Neural crest cell (in vitro differentiated cells): Measurements from ENCODE around the gene MAST4. TPM values are rescaled to one million over a fixed set of nuclear protein-coding genes. Genes with fewer than 3 reads are reported as not detected.

Source experiments
- DNase-seq: peaks from one replicate; pipeline ENCODE4 v3.0.0; 2021; ENCODE audit warnings: low read depth, mixed read lengths, low spot score
- H3K27ac Mint-ChIP-seq: one replicate; pipeline ENCODE4 v1.8.0; 2021; ENCODE audit warnings: mild to moderate bottlenecking, mixed read lengths; ENCODE audit not compliant: unreplicated experiment
- H3K27me3 Mint-ChIP-seq: 2 replicates; pipeline ENCODE4 v1.8.0; 2021; ENCODE audit warnings: low read depth, mild to moderate bottlenecking, mixed read lengths
- H3K36me3 Mint-ChIP-seq: 2 replicates; pipeline ENCODE4 v1.8.0; 2021; ENCODE audit warnings: low read depth, mild to moderate bottlenecking, mixed read lengths
- H3K4me1 Mint-ChIP-seq: 2 replicates; pipeline ENCODE4 v1.8.0; 2021; ENCODE audit warnings: mixed read lengths
- H3K4me3 Mint-ChIP-seq: one replicate; pipeline ENCODE4 v1.8.0; 2021; ENCODE audit warnings: mild to moderate bottlenecking, mixed read lengths
- H3K9me3 Mint-ChIP-seq: 2 replicates; pipeline ENCODE4 v1.8.0; 2021; ENCODE audit warnings: mixed read lengths
- total RNA-seq: library from RNA; stranded (reverse); gene quantifications from 2 replicates; pipeline ENCODE4 v1.2.1, GENCODE V29; 2021
- TF ChIP-seq, protein P1 (sequence below): fragments of 200-600 bp; sonication (generic); conservative IDR thresholded peaks from 2 replicates; pipeline ENCODE4 v1.5.0; 2021; ENCODE audit warnings: antibody characterized with exemption, mild to moderate bottlenecking

The MAST4 gene
- total RNA-seq, 1 donor from 2014 or later: 7.3 TPM

DNA sequence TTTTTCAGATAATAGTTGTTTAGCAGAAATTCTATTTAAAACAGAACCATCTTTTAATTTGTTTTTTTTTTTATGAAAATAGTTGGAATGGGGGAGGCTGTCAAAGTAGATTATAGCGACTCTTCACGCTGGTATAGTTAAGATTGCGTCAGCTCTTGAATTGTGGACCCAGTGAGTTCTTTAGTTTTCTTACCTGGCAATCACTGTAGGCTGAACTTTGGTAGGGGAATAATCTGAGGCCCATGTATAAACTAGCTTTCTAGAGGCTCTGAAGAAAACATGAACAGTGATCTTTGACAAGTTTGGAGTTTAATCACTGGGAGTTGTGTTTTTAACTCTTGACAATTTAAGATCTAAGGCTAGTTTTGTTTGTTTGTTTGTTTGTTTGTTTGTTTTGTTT lies 519.6 kb downstream of the MAST4 start:
- no peaks in the 10 kb centered on the region for H3K27me3 Mint-ChIP-seq
- no peak overlapping the region for H3K27ac Mint-ChIP-seq
- H3K9me3 Mint-ChIP-seq: no peaks in the 10 kb centered on the region
- DNase-seq: no peak
- peaks cover 3% of the 10 kb centered on the region for H3K36me3 Mint-ChIP-seq
- no peak overlapping the region for H3K4me3 Mint-ChIP-seq
- H3K4me1 Mint-ChIP-seq: peaks cover 4% of the 10 kb centered on the region
- TF ChIP-seq, protein P1, sequence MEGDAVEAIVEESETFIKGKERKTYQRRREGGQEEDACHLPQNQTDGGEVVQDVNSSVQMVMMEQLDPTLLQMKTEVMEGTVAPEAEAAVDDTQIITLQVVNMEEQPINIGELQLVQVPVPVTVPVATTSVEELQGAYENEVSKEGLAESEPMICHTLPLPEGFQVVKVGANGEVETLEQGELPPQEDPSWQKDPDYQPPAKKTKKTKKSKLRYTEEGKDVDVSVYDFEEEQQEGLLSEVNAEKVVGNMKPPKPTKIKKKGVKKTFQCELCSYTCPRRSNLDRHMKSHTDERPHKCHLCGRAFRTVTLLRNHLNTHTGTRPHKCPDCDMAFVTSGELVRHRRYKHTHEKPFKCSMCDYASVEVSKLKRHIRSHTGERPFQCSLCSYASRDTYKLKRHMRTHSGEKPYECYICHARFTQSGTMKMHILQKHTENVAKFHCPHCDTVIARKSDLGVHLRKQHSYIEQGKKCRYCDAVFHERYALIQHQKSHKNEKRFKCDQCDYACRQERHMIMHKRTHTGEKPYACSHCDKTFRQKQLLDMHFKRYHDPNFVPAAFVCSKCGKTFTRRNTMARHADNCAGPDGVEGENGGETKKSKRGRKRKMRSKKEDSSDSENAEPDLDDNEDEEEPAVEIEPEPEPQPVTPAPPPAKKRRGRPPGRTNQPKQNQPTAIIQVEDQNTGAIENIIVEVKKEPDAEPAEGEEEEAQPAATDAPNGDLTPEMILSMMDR: no peak

DNA sequence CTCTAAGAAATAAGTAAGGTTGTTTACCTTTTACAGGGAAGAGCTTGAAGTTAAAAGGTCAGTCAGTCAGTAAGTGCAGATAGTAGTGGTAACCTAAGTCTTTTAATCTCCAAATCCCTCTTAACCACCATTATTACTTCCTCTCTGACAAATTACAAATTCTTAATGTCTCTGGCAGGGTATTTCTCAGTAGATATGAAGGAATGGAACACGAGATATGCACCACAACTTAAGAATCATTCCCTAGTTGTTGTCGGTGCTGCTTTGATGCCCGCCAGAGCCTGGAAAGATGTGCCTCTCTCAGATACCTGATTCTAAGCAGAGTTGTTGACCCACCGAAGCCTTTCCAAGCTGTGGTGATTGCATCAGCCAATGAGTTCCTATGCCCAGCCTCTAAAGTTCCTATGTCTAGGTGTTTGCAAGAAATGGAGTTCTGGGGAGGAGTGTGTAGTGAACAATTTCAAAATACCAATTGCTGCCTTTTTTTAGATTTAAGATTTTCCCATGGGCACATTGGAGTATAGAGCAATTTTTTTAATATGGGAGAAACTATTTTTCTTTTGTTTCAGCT lies 521.9 kb downstream of the MAST4 start:
- TF ChIP-seq, protein P1: no peak
- no peak overlapping the region for H3K27ac Mint-ChIP-seq
- no peaks in the 10 kb centered on the region for H3K27me3 Mint-ChIP-seq
- no peaks in the 10 kb centered on the region for H3K9me3 Mint-ChIP-seq
- peaks cover 4% of the 10 kb centered on the region for H3K4me1 Mint-ChIP-seq
- no peak for DNase-seq
- no peak overlapping the region for H3K4me3 Mint-ChIP-seq
- H3K36me3 Mint-ChIP-seq: peaks cover 3% of the 10 kb centered on the region

DNA sequence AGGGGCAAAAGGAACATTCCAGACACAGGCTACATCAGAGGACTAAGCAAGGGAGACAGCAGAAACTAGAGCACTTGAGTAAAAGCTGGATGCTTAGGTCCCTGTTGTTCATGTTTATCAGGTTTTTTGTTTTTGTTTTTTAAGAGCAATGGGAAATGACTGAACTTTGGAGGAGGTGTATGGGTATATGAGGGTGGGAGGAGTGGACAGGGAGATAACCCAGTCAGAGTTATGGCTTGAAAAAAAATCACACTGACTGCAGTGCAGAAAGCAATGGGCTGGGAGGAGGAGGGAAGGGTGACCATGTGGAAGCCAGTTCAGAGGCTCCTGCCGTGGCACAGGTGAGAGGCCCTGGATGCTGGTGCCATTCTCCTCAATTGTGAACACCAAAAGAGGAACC lies 522.8 kb downstream of the MAST4 start:
- H3K36me3 Mint-ChIP-seq: peaks cover 3% of the 10 kb centered on the region
- no peak overlapping the region for H3K4me3 Mint-ChIP-seq
- no peak for DNase-seq
- no peak overlapping the region for H3K27ac Mint-ChIP-seq
- TF ChIP-seq, protein P1: no peak
- H3K27me3 Mint-ChIP-seq: no peaks in the 10 kb centered on the region
- no peaks in the 10 kb centered on the region for H3K9me3 Mint-ChIP-seq
- H3K4me1 Mint-ChIP-seq: peaks cover 4% of the 10 kb centered on the region

DNA sequence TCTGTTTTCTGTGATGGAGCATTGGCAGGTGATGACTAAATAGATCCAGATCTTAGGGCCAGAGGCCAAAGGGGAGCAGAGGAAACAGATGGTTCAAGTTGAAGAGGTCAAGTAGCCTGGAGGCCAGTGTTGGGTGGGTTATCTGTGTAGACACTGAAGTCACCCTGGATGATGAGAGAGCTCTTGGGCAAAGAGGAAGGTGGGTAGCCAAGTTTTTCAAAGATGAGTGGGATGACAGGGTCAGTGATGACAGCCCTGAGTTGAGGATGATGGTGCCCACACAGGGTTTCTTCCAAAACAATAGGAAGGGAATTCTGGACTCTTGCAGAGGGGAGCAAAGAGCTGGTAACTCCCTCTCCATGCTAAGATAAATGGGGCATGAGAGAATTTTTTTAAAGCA lies 523.8 kb downstream of the MAST4 start:
- H3K36me3 Mint-ChIP-seq: peaks cover 3% of the 10 kb centered on the region
- DNase-seq: no peak
- H3K4me3 Mint-ChIP-seq: no peak overlapping the region
- no peaks in the 10 kb centered on the region for H3K27me3 Mint-ChIP-seq
- peaks cover 4% of the 10 kb centered on the region for H3K4me1 Mint-ChIP-seq
- no peak overlapping the region for H3K27ac Mint-ChIP-seq
- TF ChIP-seq, protein P1: no peak
- no peaks in the 10 kb centered on the region for H3K9me3 Mint-ChIP-seq

- Mint-ChIP-seq H3K4me3 (no peak overlapping the region), H3K27ac (no peak overlapping the region), H3K9me3 (peaks cover 4% of the 10 kb centered on the region), H3K4me1 (peaks cover 4% of the 10 kb centered on the region), H3K27me3 (no peaks in the 10 kb centered on the region), H3K36me3 (peaks cover 5% of the 10 kb centered on the region)
- DNase-seq: no peak
- TF ChIP-seq, protein P1: no peak
Measured at GRCh38 chr5:67123819-67124218, 527.6 kb downstream of the MAST4 start.
